ENCODE measurements around the gene EDN1.
A peak's percentile ranks its signal among the peaks of the same experiment; 100 is the strongest.

EDN1 gene

DNA sequence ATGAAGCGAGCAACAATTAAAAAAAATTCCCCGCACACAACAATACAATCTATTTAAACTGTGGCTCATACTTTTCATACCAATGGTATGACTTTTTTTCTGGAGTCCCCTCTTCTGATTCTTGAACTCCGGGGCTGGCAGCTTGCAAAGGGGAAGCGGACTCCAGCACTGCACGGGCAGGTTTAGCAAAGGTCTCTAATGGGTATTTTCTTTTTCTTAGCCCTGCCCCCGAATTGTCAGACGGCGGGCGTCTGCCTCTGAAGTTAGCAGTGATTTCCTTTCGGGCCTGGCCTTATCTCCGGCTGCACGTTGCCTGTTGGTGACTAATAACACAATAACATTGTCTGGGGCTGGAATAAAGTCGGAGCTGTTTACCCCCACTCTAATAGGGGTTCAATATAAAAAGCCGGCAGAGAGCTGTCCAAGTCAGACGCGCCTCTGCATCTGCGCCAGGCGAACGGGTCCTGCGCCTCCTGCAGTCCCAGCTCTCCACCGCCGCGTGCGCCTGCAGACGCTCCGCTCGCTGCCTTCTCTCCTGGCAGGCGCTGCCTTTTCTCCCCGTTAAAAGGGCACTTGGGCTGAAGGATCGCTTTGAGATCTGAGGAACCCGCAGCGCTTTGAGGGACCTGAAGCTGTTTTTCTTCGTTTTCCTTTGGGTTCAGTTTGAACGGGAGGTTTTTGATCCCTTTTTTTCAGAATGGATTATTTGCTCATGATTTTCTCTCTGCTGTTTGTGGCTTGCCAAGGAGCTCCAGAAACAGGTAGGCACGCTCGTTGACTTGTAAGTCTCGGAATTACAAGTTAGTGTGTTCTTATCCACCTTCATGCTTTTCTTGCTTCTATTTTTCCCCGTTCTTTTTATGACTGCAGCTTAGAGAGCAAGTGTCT is at the start of gene EDN1:
EDN1 (plus strand) TSS at position 429 of the 888 bp plus-strand sequence; CDS start at position 698, 269 bp downstream.
- no peak within 1 kb of the TSS for H3K9ac ChIP-seq (ENCODE audit: insufficient read length)
- no peak for TF ChIP-seq FOXP2 (optimal IDR thresholded peaks at IDR 0.05; ENCODE audit: control extremely low read depth, extremely low read length, insufficient read depth)
- TF ChIP-seq POLR2AphosphoS5 (IDR thresholded peaks at IDR 0.05; ENCODE audit: borderline replicate concordance, low read depth, low read length), result no peak
- no peak for TF ChIP-seq EZH2 (IDR thresholded peaks at IDR 0.05)
- DNase-seq (ENCODE audit: low read depth, low spot score), result no peak
- peak within 1 kb of the TSS; percentile 73 for H3K4me3 ChIP-seq
- no peaks in the 10 kb centered on the region for H3K9me3 ChIP-seq (ENCODE audit: low read depth, low read length)
- no peaks in the 10 kb centered on the region for H3K36me3 ChIP-seq (ENCODE audit: insufficient read depth, low read length)
- H3K27ac ChIP-seq, result no peak within 1 kb of the TSS

DNA sequence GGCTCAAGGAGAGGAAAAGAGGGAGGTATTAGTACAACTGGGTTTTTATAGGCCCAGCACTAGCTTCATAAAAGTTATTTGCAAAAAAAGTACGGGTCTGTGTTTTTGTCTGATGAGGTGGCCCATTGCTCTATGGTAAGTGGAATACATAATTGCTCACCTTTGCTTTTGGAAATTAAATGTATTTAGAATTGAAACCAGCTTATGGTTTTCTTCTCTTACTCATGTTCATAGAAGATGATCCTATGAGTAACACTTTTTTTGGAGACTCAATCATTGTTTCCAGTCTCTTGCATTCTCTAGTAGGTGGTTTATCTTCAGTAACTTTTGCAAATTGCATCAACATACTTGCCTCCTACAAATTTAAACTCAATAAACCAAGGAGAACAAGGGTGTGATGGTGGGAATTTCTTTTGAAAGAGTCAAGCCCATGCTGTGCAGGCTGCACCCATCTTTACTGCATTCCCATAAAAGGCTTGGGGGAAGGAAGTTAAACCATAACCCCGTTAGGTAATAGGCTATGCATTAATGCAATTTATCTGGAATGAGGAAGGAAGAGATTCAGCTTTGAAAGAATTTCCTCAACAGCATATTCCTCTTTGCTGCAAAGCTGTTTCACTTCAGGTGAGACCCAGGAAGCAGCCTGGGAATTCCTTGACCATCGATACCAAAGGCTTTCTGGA is 48.5 kb upstream of the EDN1 start:
- H3K4me3 ChIP-seq, result no peak overlapping the region
- no peak overlapping the region for H3K27ac ChIP-seq
- H3K9ac ChIP-seq (ENCODE audit: insufficient read length), result no peak overlapping the region
- H3K9me3 ChIP-seq (ENCODE audit: low read depth, low read length), result no peaks in the 10 kb centered on the region
- H3K36me3 ChIP-seq (ENCODE audit: insufficient read depth, low read length), result no peaks in the 10 kb centered on the region
- no peak for DNase-seq (ENCODE audit: low read depth, low spot score)
- TF ChIP-seq POLR2AphosphoS5 (IDR thresholded peaks at IDR 0.05; ENCODE audit: borderline replicate concordance, low read depth, low read length), result no peak

DNA sequence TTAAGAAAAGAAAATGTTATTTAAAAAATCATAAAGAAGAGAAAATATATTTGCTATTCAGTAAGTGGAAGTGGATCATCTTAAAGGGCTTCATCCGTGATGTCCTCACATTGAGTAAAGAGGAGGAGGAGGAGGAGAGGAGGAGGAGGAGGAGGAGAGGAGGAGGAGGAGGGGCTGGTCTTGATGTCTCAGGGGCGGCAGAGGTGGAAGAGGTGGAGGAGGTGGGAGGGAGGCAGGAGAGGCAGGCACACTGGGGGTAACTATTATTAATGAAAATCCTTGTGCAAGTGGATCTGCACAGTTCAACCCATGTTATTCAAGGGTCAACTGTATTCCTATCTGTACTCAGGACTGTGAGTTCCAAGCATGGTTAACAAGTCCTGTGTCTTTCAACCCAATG is 47.0 kb upstream of the EDN1 start:
- TF ChIP-seq FOXP2 (optimal IDR thresholded peaks at IDR 0.05; ENCODE audit: control extremely low read depth, extremely low read length, insufficient read depth) (no peak), EZH2 (IDR thresholded peaks at IDR 0.05) (no peak), POLR2AphosphoS5 (IDR thresholded peaks at IDR 0.05; ENCODE audit: borderline replicate concordance, low read depth, low read length) (no peak)
- Histone ChIP-seq H3K9me3 (ENCODE audit: low read depth, low read length) (no peaks in the 10 kb centered on the region), H3K9ac (ENCODE audit: insufficient read length) (no peak overlapping the region), H3K36me3 (ENCODE audit: insufficient read depth, low read length) (no peaks in the 10 kb centered on the region), H3K4me3 (no peak overlapping the region), H3K27ac (no peak overlapping the region)
- no peak for DNase-seq (ENCODE audit: low read depth, low spot score)

DNA sequence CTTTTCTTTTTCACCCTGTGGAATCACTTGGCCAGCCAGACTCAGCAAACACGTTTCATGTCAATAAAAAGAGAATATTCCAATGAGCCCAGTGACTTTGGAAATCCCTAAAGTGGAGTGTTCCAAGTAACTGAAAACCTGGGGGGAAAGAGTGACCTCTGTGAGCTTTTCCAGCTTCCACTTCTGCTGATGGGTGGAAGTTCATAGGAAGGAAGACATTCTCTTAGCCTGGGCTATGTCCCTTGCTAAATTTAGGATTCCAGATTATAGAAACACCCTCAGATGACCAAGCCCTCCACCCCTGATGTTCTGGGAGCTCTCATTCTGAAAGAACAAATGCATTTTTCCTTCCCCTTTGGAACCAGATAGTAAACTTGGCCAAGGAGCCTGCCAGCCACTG is 44.8 kb upstream of the EDN1 start:
- Histone ChIP-seq H3K9me3 (ENCODE audit: low read depth, low read length) (no peaks in the 10 kb centered on the region), H3K36me3 (ENCODE audit: insufficient read depth, low read length) (no peaks in the 10 kb centered on the region), H3K4me3 (no peak overlapping the region), H3K27ac (no peak overlapping the region), H3K9ac (ENCODE audit: insufficient read length) (no peak overlapping the region)
- TF ChIP-seq EZH2 (IDR thresholded peaks at IDR 0.05) (no peak), POLR2AphosphoS5 (IDR thresholded peaks at IDR 0.05; ENCODE audit: borderline replicate concordance, low read depth, low read length) (no peak)
- DNase-seq (ENCODE audit: low read depth, low spot score), result no peak

DNA sequence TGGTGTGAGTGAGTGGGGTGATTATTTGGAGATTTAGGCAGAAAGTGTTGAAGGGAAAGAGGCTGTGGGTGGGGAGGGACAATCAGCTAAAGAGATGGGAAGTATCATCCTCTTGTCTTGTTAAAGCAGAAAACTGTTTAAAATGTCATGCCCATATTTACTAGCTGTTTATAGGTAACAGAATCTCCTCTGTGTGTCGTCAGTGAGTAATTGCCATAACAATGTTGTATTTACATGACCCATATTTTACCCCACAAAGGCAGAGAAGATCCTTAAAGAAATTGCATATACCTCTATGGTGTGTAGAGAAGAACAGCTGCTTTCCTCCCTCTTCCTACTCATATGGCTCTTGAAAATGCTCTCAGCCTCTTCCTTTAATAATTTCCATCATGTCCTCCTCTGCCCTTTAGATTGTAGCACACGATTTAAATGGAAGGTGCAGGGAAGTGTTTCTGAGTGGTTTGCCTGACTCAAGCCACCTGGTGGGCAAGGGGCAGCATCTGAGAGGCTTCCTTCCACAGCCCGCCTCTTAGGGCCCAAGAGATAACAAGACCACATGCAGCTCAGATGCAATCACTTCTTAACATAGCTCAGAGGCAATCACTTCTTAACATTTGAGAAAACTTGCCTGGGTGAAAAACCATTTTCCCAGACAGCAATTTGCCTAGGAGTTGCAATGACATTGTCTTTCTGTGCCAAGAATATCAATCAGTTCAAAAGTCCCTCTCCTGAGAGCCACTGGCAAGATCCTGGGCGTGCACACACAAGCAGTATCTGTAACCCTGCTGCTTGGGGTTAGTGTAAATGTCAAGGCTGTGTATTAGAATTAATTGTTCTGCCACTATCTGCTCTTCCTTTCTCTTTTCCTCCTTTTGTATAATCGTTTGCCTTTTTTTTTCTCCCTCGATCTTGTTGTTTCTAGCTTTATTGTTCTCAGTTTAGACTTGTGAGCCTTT is 44.1 kb upstream of the EDN1 start:
- DNase-seq (ENCODE audit: low read depth, low spot score), result no peak
- Histone ChIP-seq H3K27ac (no peak overlapping the region), H3K9ac (ENCODE audit: insufficient read length) (no peak overlapping the region), H3K9me3 (ENCODE audit: low read depth, low read length) (no peaks in the 10 kb centered on the region), H3K4me3 (no peak overlapping the region), H3K36me3 (ENCODE audit: insufficient read depth, low read length) (no peaks in the 10 kb centered on the region)
- TF ChIP-seq EZH2 (IDR thresholded peaks at IDR 0.05) (no peak), POLR2AphosphoS5 (IDR thresholded peaks at IDR 0.05; ENCODE audit: borderline replicate concordance, low read depth, low read length) (no peak), FOXP2 (optimal IDR thresholded peaks at IDR 0.05; ENCODE audit: control extremely low read depth, extremely low read length, insufficient read depth) (no peak)

DNA sequence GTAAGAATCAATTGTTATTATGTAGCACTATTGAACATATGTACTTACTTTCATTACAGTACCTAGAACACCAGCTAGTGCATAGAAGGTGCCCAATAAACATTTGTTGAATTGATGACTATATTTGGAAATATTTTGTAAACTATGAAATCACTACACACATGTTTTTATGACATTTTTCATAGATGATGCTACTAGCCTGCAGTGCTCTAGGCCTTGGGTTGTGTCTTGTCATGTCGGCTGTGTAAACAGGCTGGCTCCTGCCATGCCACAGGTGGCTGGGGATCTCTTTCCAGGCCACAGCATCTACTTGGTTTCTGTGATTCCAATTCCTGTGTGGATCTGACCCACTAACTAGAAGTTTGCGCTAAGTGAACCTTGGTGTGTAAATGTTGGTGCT is 43.3 kb upstream of the EDN1 start:
- H3K9ac ChIP-seq (ENCODE audit: insufficient read length), result no peak overlapping the region
- no peak overlapping the region for H3K4me3 ChIP-seq
- H3K9me3 ChIP-seq (ENCODE audit: low read depth, low read length), result no peaks in the 10 kb centered on the region
- TF ChIP-seq EZH2 (IDR thresholded peaks at IDR 0.05) (no peak), POLR2AphosphoS5 (IDR thresholded peaks at IDR 0.05; ENCODE audit: borderline replicate concordance, low read depth, low read length) (no peak), FOXP2 (optimal IDR thresholded peaks at IDR 0.05; ENCODE audit: control extremely low read depth, extremely low read length, insufficient read depth) (no peak)
- H3K36me3 ChIP-seq (ENCODE audit: insufficient read depth, low read length), result no peaks in the 10 kb centered on the region
- no peak overlapping the region for H3K27ac ChIP-seq
- no peak for DNase-seq (ENCODE audit: low read depth, low spot score)

DNA sequence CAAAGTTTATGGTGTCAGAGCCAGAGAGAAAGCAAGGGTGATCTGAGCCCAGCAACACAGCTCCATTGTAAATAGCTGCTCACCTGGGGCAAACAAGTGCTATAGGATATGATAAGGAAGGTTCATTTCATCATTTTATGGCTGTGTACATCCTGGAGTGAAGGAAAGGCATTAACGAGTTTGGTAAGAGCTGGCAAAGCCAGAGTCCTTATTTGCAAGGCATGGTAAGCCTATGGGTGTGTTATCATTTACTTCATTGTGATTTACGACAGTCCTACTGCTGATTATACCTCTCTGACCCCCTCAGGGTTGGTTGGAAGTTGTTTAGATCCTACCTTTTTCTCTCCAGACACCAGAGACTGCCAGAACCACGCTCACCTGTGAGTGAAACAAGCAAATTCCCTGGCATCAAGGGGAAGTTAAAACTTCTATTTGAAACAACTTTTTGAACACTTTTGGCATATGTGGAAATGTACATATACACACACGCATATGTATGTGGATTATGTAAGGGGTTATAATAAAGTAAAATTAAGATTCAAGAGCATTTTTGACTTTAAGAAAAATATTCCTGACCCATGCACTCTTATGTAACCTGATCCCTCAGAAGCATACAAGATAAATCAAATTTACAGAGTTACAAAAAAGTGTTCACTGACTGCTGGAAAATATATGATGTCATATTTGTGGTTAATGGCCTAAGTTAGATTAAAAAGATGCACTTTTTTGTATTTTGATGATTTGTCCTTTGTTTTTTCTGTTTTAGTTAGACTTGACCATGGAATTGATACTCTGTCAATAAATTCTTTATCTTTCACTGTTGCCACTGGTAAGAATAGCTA is 40.4 kb upstream of the EDN1 start:
- no peak overlapping the region for H3K27ac ChIP-seq
- no peak overlapping the region for H3K4me3 ChIP-seq
- no peaks in the 10 kb centered on the region for H3K9me3 ChIP-seq (ENCODE audit: low read depth, low read length)
- no peak overlapping the region for H3K9ac ChIP-seq (ENCODE audit: insufficient read length)
- no peak for DNase-seq (ENCODE audit: low read depth, low spot score)
- no peak for TF ChIP-seq EZH2 (IDR thresholded peaks at IDR 0.05)
- no peaks in the 10 kb centered on the region for H3K36me3 ChIP-seq (ENCODE audit: insufficient read depth, low read length)

Measured in SK-N-MC (cell line).